Measurements from ENCODE around the gene ZMYND15.
A peak's percentile ranks its signal among the peaks of the same experiment; 100 is the strongest.

The ZMYND15 gene

GRCh38 chr17:4789701-4789950, 50.0 kb downstream of the ZMYND15 start:
- no peak for DNase-seq (ENCODE audit: extremely low read depth, low read depth)
- TF ChIP-seq CTCF (IDR thresholded peaks at IDR 0.05; ENCODE audit: low read depth, low read length, missing control alignments): no peak

GRCh38 chr17:4789951-4790704, 50.5 kb downstream of the ZMYND15 start:
- TF ChIP-seq CTCF (IDR thresholded peaks at IDR 0.05; ENCODE audit: low read depth, low read length, missing control alignments): peak; percentile 53
- H3K4me3 ChIP-seq (replicated peaks; ENCODE audit: low read depth, low read length): peak overlapping the region; percentile 63
- peak; percentile 74 for DNase-seq (ENCODE audit: extremely low read depth, low read depth)

More at GRCh38 chr17:4789701-4789950, 50.0 kb downstream of the ZMYND15 start:
- H3K4me3 ChIP-seq (replicated peaks; ENCODE audit: low read depth, low read length): peak overlapping the region; percentile 63

GRCh38 chr17:4790705-4791088, 51.1 kb downstream of the ZMYND15 start:
- TF ChIP-seq CTCF (IDR thresholded peaks at IDR 0.05; ENCODE audit: low read depth, low read length, missing control alignments): no peak
- H3K4me3 ChIP-seq (replicated peaks; ENCODE audit: low read depth, low read length): peak overlapping the region; percentile 63
- DNase-seq (ENCODE audit: extremely low read depth, low read depth): no peak

- TF ChIP-seq CTCF (IDR thresholded peaks at IDR 0.05; ENCODE audit: low read depth, low read length, missing control alignments): no peak
- no peak overlapping the region for H3K4me3 ChIP-seq (replicated peaks; ENCODE audit: low read depth, low read length)
- no peak for DNase-seq (ENCODE audit: extremely low read depth, low read depth)
These were observed 55.5 kb downstream of the ZMYND15 start for GRCh38 chr17:4795168-4795567.

Measured in HFF-Myc (cell line).